ENCODE measurements around the gene BACH2.
"Not testable (repeated sequence)": the region's sequence is repeated elsewhere in the genome, so short reads cannot be mapped to it uniquely, and the experiment has no call there.

Gene BACH2

GRCh38 chr6:90179190-90180169 is 117.2 kb downstream of the BACH2 start:
- DNase-seq, result no peak

DNA sequence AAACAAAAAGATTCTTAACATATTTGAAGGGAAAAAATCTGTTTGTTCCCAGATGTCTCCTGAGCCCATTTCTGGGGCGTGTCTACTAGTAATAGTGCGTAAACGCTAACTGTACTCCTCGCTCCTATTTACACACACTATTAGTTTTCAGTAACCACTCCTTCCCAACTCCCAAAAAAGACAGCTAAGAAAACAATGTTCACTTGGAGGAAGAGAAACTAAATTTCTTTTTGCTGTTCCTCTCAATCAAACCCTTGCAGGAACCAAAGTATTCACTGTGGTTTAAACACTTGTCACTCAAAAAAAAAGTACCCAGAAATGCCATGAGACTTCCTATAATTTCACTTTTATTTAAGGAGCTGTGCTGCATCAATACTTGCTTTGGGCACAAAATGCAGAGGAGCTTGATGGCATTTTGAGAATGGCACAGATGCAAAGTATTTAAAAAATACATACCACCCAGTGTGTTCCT is 118.2 kb downstream of the BACH2 start:
- no peak for DNase-seq

- DNase-seq, result no peak
These were observed 118.9 kb downstream of the BACH2 start for GRCh38 chr6:90177544-90178383.

GRCh38 chr6:90175627-90176538 is 120.8 kb downstream of the BACH2 start:
- DNase-seq, result peak; percentile 45

GRCh38 chr6:90173262-90173925 is 123.2 kb downstream of the BACH2 start:
- DNase-seq, result no peak

DNA sequence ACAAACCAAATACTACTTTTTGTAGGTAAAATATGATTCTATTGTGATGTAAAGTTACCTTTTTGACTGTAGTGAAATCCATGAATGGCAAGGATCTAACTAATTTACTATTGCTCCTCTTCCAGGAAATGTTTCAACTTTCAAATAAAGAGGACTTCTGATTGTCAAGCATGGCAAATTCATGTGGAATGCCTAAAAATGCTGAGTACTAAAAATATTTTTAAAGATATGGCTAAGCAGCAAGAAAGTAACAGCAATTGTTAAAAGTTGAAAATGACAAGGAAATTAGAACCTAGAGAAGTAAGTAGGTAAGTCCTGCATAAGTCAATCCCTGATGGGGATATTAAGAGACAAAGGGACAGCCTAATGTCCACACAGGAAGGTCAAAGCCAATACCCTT is 126.0 kb downstream of the BACH2 start:
- no peak for DNase-seq

GRCh38 chr6:90169374-90169773 is 127.3 kb downstream of the BACH2 start:
- no peak for DNase-seq

DNA sequence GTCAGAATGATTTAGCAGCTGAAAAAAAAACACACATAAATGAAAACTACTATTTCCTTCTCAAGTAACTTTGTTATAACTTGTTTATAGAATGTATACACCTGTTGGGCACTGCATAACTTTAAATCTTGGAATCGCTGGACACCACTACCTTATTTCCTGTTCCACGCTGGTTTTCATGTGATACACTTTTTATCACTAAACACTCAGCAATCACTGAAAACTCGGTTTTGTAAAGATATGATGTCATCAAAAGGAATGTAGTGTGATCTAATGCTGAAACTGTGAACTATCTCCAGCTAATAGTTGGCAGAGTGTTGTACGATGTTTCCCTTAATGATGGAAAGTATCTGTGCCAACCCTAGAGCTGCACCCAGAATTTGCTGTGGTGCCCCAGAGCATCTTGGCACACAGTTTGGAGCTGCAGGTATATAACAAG is 127.9 kb downstream of the BACH2 start:
- no peak for DNase-seq

DNA sequence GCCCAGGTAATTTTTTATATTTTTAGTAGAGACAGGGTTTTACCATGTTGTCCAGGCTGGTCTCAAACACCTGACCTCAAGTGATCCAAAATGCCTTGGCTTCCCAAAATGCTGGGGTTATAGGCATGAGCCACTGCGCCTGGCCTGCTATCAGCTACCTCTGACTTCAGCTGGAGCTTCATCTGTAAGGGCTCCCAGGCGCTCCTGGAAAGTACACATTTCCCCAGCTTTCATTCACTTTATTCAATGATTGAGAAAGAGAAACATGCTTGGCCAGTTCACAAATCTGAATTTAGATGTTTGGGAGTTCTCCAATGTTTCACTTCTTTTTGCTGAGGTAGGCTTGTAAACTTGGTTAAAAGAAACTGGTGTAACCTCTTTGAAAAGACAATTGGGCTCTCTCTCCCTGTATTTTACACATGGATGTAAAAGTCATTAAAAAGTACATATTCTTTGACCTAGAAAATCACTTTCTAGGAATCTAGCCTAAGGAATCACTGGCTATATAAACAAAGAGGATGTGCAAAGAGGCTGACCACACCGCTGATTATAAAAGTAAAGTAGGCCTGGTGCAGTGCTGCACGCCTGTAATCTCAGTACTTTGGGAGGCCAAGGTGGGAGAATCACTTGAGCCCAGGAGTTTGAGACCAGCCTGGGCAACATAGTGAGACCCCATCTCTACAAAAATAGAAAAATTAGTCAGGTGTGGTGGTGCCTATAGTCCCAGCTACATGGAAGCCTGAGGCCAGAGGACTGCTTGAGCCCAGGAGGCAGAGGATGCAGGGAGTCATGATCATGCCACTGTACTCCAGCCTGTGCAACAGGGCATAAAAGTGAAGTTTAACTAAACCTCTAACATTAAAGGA is 128.9 kb downstream of the BACH2 start:
- no peak for DNase-seq

GRCh38 chr6:90166155-90166924 is 130.3 kb downstream of the BACH2 start:
- not testable (repeated sequence) for DNase-seq

DNA sequence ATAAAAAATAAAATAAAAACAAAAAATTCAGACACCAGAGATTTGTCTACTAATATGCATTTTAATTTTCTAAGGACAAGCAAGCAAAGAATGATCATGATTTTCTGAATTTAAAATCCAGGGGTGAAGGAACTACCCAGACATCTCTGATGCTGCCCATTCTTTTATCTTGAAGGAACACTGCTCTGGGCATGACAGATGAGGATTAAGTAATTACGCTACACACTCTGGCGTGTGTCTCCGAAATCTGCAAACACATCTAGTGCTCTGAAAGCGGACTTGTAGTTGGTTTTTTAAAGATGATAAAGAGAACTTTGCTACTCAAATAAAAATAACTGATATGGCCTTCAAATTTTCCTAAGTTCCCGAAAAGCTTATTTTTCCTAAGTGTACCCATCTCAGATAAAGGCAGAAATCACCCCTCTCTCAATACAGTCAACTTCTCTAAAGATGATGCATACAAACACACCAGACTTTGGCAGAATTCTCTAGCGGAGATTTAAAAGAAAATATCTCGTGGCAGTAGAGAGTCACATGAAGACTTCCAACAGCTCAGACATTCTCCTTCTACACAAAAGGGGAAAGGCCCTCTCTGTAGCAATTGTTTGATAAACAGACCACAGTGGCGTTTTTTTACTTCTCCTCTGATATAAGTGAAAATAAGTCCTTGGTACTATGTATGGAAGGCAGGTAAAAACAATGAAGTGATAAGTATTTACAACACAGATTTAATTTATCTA is 133.8 kb downstream of the BACH2 start:
- DNase-seq, result no peak

- no peak for DNase-seq
These were observed 136.6 kb downstream of the BACH2 start for GRCh38 chr6:90160013-90160412.

GRCh38 chr6:90159452-90159851 is 137.2 kb downstream of the BACH2 start:
- no peak for DNase-seq

DNA sequence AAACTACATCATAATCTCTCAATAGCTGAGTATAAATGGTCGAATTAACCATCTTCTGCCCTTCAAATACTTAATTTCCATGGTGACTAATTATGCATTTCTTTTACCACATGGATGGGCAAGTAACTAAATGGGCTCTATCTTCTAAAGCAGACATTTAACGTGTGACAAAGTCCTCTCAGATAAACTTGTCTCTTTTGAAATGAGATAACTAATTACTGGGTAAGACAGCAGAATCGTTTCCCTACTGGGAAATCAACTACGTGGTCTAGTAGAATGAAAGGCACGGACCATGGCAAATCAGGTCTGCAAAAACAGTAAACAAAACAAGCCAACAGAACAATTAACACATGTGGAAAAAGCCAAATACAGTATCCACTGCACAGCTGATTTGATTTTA is 137.7 kb downstream of the BACH2 start:
- no peak for DNase-seq

DNA sequence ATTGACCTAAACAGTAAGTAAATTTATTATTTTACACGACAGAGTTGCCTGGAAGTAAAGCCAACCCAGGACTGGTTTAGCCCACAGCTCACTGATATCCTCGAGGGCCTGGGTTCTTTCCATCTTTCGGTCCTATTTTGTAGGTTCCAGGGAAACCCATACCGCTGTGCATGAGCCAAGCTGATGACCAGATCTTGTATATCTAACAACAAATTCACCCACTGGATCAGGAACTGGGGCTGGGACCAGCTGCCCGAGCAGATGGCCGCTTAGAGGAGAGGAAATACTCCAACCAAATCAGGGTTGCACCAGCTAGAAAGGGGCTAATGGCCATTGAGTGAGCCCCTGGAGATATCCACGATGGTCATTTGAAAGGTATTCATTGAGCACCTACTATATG is 139.2 kb downstream of the BACH2 start:
- no peak for DNase-seq

GRCh38 chr6:90156861-90157260 is 139.8 kb downstream of the BACH2 start:
- peak; percentile 21 for DNase-seq

DNA sequence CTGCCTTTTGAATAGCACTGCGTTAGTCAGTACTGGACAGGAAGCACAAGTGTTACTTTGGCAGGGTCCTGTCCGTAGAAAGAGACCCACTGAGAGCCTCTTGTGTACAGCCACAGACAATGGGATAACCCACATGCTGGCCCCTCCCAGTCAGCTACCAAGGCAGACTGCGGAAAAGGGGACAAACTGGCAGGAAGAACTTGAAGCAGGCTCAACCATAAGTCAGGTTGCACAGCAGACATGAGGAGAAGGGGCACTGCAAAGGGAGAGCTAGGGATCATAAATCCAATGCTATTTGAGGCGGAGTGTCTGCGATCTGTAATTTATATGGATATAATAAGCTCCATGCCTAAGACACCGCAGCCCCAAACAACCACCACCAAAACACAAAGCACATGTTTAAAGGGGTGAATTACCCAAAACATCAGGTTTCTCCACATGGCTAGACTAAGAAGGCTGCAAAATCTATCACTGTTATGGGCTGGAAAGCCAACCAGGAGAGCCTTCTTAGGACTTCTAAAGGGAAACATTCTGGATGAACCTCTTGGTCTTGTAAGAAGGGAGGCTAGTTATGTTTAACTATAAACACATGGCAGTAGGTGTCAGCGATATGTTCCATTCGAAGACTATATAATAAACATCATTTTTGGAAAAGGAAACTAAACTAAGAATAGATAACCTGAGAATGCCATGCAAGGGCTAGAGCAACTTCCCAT is 141.7 kb downstream of the BACH2 start:
- no peak for DNase-seq

DNA sequence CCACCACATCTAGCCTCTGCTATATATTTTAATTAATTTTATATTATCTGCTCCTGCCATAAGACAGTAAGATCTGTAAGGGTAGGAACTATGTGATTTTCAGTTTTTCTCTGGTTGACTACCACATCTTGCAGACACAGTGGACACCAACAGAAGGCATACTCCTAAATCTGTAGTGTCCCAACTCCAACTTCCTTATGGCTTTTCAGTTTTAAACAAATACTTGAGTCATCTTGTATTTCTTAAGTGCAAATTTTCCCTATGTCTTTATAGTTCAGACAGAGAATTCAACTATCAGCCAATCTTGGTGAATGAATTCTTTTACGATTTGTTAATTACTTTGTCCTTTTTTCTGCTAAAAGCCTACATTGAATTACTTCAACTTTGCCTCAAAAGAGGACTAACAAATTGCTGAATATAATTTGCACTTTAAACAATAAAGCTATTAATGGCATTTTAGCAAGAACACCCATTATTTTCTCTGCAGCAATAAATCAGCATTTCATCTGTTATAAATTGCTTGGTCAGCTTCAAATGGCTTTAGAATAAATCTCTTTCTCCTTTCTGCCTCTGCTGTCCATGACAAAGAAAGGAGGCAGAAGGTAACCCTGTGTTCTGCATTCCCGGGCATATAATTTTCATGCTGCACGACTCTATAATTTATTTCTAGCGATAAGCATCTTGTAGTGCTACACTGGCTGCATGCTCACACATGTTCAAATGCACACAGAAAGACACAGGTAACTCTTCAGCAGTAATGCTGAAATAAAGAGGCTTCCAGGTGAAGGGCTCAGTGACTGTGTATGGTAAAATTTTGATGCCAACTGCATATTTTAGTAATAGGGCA is 144.8 kb downstream of the BACH2 start:
- DNase-seq, result no peak

Measured in activated T-cell treated with anti-CD3 and anti-CD28 coated beads for 4 hours (primary cell).